Omental fat pad (tissue), 4 donors: Measurements from ENCODE around the gene SLC1A2. TPM values are rescaled to one million over a fixed set of nuclear protein-coding genes. Genes with fewer than 3 reads are reported as not detected.

ENCODE experiments used
- ATAC-seq: fragments of 150-250 bp; one replicate; pipeline ENCODE4 v1.9.1; 2016; ENCODE audit warnings: mild to moderate bottlenecking, moderate library complexity; ENCODE audit not compliant: low FRiP score
- DNase-seq: peaks from one replicate; pipeline ENCODE4 v3.0.0-alpha.2; 2019; ENCODE audit warnings: low spot score
- total RNA-seq, 4 donors: library from RNA; depleted of rRNA; stranded (reverse); fragments of >200 nt; gene quantifications; one replicate each; pipeline ENCODE4 v1.1.0, GENCODE V29; 2016
- TF ChIP-seq, protein P1 (sequence below), 3 donors: fragments of 450-650 bp; IDR thresholded peaks; one replicate each; pipeline ENCODE4 v1.5.1; 2016 to 2017; ENCODE audit warnings: antibody characterized with exemption in 3 of 3, mild to moderate bottlenecking in 3 of 3, moderate library complexity in 2 of 3

The SLC1A2 gene
- total RNA-seq, 4 donors from 2014 or later = 0.96 to 5.0 (median 2.8) TPM

DNA sequence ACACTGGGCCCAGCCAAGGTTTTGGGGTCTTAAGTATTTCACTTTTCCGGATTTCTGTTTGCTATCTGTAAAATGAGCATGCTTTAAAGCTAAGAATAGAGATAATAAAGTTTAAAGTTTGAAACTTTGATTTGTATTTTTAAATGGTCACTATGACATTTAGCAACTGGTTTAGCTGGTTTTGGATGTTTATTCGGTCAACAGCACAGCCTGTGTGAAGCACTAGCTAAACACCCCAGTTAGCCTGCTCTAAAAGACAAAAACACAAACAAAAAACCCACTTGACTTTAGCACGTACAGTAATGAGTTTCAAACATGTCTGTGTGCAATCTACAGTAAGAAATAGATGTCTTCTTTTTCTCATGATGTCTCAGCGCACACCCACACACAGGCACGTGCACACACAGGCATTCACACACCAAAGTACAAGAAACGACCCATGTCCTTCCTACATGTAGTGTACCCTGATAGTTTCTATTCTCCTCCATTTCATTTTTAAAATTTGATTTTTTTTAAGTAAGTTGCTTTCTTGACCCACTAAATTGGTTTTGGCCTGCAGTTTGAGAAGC lies 29.4 kb downstream of the SLC1A2 start:
- TF ChIP-seq, protein P1, sequence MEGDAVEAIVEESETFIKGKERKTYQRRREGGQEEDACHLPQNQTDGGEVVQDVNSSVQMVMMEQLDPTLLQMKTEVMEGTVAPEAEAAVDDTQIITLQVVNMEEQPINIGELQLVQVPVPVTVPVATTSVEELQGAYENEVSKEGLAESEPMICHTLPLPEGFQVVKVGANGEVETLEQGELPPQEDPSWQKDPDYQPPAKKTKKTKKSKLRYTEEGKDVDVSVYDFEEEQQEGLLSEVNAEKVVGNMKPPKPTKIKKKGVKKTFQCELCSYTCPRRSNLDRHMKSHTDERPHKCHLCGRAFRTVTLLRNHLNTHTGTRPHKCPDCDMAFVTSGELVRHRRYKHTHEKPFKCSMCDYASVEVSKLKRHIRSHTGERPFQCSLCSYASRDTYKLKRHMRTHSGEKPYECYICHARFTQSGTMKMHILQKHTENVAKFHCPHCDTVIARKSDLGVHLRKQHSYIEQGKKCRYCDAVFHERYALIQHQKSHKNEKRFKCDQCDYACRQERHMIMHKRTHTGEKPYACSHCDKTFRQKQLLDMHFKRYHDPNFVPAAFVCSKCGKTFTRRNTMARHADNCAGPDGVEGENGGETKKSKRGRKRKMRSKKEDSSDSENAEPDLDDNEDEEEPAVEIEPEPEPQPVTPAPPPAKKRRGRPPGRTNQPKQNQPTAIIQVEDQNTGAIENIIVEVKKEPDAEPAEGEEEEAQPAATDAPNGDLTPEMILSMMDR (IDR thresholded peaks at IDR 0.05) = no peak
- no peak for DNase-seq
- no peak for ATAC-seq

DNA sequence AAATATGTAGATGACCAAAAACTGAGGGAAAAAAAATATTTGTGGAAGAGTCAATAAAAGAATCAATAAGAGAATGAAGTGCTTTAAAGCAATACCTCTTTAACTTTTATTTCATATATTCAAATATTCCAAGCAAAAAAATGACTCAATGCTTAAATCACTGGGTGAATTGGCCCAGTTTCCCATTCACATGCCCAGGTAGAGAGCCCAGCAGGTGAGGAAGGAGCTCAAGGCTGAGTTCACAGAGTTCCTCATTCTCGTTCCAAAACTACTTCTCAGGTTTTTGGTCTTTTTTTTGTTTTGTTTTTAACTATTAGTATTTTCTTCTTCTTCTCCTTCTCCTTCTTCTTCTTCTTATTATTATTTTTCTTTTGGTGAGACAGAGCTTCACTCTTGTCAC lies 30.2 kb downstream of the SLC1A2 start:
- DNase-seq (no peak), ATAC-seq (no peak)
- TF ChIP-seq, protein P1 (IDR thresholded peaks at IDR 0.05) = no peak

DNA sequence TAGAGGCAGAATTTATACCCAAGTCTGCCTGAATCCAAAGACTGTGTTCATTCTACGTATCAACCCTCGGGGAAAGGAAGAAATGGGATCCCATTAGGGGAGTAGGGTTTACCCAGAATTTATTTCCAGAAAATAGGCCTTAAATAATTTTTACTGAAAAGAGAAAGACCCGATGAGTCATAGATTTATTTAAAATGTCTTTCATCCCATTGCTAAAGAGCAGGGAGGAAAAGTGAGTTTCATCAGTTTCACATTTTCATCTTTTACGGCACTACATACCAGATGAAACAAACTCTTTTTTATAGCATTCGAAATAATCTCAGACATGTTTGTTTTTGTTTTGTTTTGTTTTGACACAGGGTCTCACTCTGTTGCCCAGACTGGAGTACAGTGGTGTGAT lies 31.3 kb downstream of the SLC1A2 start:
- ATAC-seq (no peak), DNase-seq (no peak)
- TF ChIP-seq, protein P1 (IDR thresholded peaks at IDR 0.05) = no peak

DNA sequence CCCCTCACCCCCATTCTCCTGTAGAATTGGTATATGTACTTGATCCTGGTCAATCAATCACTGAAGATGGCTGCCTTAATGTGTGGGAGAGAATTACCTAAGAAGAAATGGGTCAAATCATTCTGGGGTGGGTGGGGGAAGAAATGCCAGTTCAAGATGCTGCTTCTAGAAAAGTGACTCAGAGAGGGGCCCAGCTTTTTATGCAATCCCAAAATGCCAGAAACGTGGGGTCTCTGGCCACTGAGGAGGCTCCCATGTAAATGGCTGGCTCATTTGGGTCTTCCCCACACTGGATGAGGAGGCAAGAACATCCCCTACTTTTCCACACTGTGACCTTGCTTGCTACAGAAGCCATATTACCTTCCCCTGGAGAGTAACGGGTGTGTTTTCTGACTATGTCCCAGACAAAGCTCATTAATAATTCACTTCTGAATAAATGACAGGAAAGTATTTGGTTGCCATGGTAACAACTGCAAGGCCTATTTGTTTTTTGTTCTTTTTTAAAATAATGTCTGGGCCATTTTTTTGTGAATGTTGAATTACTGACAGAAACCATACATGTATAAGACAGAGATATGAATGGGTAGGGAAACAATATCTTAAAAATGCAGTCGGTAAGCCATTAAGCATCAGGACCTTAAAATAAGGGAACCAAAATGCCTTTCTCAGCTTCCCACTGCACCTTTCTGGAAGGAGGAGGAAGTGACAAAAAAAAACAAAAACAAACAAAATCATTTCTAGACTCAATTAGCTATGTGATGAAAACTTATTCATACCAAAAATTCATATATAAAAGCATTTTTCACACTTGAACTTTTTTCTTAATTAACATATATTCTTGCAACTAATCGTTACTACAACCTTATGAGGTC lies 32.0 kb downstream of the SLC1A2 start:
- ATAC-seq = no peak
- TF ChIP-seq, protein P1 (IDR thresholded peaks at IDR 0.05) = no peak

DNA sequence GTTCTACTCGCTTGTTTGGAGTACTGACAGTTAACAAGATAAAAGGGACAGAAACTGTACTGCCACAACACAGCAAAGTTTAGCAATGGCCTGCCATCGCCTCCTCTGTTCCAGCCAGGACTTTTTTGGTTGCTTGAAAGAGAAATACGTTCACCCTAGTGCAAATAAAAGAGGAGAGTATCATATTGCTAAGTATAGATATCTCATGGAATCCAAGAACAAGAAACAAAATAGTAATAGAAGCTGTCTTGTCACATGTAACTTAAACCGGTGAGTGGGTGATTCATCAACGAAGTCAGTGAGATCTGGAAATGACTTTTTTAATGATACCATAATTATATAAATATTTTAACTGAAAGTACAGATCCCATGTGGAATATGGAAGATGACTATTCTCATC lies 35.4 kb downstream of the SLC1A2 start:
- ATAC-seq = no peak
- TF ChIP-seq, protein P1 (IDR thresholded peaks at IDR 0.05) = no peak
- no peak for DNase-seq

More for the DNA sequence above, 32.0 kb downstream of the SLC1A2 start:
- DNase-seq = no peak

DNA sequence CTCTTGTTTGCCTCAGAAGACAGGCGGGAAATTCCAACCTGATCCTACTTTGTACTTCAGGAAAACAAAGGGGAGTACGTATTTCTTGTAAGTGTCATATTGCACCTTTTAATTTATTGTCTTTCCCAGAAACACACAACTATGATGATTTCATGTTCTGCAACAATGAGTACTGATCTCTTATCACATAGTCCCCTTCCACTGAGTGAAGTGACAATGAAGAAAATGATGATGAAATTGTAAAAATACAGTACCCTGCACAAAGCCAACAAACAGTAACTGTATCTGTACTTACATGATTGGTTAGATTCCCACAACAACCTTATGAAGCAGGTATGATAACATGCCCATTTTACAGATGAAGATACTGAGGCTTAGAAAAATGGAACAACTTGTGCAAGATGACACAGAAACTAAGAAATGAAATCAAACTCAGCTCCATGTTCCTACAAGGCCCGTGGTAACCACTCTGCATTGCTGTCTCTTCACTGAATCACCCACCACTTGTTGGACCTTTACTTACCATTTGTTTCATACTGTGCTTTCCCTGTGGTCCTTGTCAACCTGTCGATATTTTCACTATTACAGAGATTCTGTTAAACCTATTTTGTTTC lies 37.5 kb downstream of the SLC1A2 start:
- TF ChIP-seq, protein P1 (IDR thresholded peaks at IDR 0.05) = no peak
- DNase-seq (no peak), ATAC-seq (no peak)
